Measurements from ENCODE around the gene EML4. TPM values are rescaled to one million over a fixed set of nuclear protein-coding genes. Genes with fewer than 3 reads are reported as not detected.
"Not testable (repeated sequence)": the region's sequence is repeated elsewhere in the genome, so short reads cannot be mapped to it uniquely, and the experiment has no call there.

EML4 gene
- total RNA-seq, 1 donor from 2014 or later: 117 TPM

GRCh38 chr2:42132191-42132965 lies 36.8 kb upstream of the EML4 start:
- TF ChIP-seq, protein P1, sequence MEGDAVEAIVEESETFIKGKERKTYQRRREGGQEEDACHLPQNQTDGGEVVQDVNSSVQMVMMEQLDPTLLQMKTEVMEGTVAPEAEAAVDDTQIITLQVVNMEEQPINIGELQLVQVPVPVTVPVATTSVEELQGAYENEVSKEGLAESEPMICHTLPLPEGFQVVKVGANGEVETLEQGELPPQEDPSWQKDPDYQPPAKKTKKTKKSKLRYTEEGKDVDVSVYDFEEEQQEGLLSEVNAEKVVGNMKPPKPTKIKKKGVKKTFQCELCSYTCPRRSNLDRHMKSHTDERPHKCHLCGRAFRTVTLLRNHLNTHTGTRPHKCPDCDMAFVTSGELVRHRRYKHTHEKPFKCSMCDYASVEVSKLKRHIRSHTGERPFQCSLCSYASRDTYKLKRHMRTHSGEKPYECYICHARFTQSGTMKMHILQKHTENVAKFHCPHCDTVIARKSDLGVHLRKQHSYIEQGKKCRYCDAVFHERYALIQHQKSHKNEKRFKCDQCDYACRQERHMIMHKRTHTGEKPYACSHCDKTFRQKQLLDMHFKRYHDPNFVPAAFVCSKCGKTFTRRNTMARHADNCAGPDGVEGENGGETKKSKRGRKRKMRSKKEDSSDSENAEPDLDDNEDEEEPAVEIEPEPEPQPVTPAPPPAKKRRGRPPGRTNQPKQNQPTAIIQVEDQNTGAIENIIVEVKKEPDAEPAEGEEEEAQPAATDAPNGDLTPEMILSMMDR (conservative IDR thresholded peaks at IDR 0.05): no peak
- no peak for DNase-seq (ENCODE audit: extremely low spot score, unreplicated experiment)
- Mint-ChIP-seq H3K27ac (peak overlapping the region; percentile 76), H3K4me1 (ENCODE audit: unreplicated experiment) (peaks cover 64% of the 10 kb centered on the region), H3K4me3 (peak overlapping the region; percentile 26), H3K9me3 (no peaks in the 10 kb centered on the region), H3K27me3 (no peaks in the 10 kb centered on the region), H3K36me3 (no peaks in the 10 kb centered on the region)

GRCh38 chr2:42132966-42133641 lies 36.0 kb upstream of the EML4 start:
- Mint-ChIP-seq H3K27me3 (no peaks in the 10 kb centered on the region), H3K4me3 (peak overlapping the region; percentile 26), H3K4me1 (ENCODE audit: unreplicated experiment) (peaks cover 61% of the 10 kb centered on the region), H3K36me3 (no peaks in the 10 kb centered on the region), H3K9me3 (no peaks in the 10 kb centered on the region), H3K27ac (peak overlapping the region; percentile 76)
- TF ChIP-seq, protein P1 (conservative IDR thresholded peaks at IDR 0.05): no peak
- DNase-seq (ENCODE audit: extremely low spot score, unreplicated experiment): peak; percentile 83

DNA sequence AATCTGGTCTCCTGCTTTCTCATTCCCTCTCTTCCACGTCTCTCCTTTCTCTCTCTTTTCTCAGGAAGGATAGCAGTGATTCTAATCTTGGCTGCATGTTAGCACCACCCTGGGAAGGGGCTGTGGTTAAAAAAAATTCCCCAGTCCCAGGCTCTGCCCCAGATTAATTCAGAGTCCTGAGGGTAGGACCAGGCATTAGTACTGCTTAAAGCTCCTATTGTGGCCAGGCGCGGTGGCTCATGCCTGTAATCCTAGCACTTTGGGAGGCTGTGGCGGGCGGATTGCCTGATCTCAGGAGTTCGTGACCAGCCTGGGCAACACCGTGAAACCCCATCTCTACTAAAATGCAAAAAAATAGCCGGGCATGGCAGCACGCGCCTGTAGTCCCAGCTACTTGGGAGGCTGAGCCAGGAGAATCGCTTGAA lies 35.4 kb upstream of the EML4 start:
- no peak for DNase-seq (ENCODE audit: extremely low spot score, unreplicated experiment)
- H3K27ac Mint-ChIP-seq: peak overlapping the region; percentile 76
- peak overlapping the region; percentile 26 for H3K4me3 Mint-ChIP-seq
- H3K36me3 Mint-ChIP-seq: no peaks in the 10 kb centered on the region
- peaks cover 2% of the 10 kb centered on the region for H3K9me3 Mint-ChIP-seq
- no peaks in the 10 kb centered on the region for H3K27me3 Mint-ChIP-seq
- peaks cover 60% of the 10 kb centered on the region for H3K4me1 Mint-ChIP-seq (ENCODE audit: unreplicated experiment)
- TF ChIP-seq, protein P1 (conservative IDR thresholded peaks at IDR 0.05): no peak

DNA sequence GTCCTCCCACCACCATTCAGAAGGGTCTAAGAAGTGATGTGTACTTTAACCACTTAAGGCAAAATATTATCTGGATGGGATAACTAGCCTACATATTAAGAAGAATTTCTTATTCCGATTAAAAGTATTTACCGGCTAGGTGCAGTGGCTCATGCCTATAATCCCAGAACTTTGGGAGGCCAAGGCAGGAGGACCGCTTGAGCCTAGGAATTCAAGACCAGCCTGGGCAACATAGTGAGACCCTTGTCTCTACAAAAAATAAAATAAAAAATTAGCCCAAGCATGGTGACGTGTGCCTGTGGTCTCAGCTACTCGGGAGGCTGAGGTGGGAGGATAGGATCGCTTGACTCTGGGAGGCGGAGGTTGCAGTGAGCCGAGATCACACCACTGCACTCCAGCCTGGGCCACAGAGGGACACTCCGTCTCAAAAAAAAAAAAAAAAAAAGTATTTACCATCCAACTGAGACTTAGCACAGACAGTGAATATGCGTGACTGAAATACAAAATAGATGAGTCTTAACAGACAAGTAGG lies 34.7 kb upstream of the EML4 start:
- peaks cover 57% of the 10 kb centered on the region for H3K4me1 Mint-ChIP-seq (ENCODE audit: unreplicated experiment)
- not testable (repeated sequence) for H3K9me3 Mint-ChIP-seq; H3K27me3 Mint-ChIP-seq; H3K27ac Mint-ChIP-seq; H3K4me3 Mint-ChIP-seq; H3K36me3 Mint-ChIP-seq; DNase-seq (ENCODE audit: extremely low spot score, unreplicated experiment)

GRCh38 chr2:42135381-42136312 lies 33.5 kb upstream of the EML4 start:
- H3K4me3 Mint-ChIP-seq: no peak overlapping the region
- no peak for DNase-seq (ENCODE audit: extremely low spot score, unreplicated experiment)
- TF ChIP-seq, protein P1 (conservative IDR thresholded peaks at IDR 0.05): no peak
- peaks cover 3% of the 10 kb centered on the region for H3K9me3 Mint-ChIP-seq
- H3K36me3 Mint-ChIP-seq: no peaks in the 10 kb centered on the region
- no peaks in the 10 kb centered on the region for H3K27me3 Mint-ChIP-seq
- H3K27ac Mint-ChIP-seq: no peak overlapping the region
- peaks cover 48% of the 10 kb centered on the region for H3K4me1 Mint-ChIP-seq (ENCODE audit: unreplicated experiment)

Measured in type B pancreatic cell (in vitro differentiated cells).